GM12872 (cell line): ENCODE measurements around the gene TYRO3.

Experiments
- CTCF ChIP-seq: IDR thresholded peaks from 3 replicates; pipeline ENCODE4 v1.5.1; 2011; ENCODE audit warnings: low read depth, mild to moderate bottlenecking, low read length, moderate library complexity; ENCODE audit not compliant: insufficient read depth

The TYRO3 gene

GRCh38 chr15:41606997-41607396 is 48.0 kb downstream of the TYRO3 start:
- no peak for TF ChIP-seq CTCF

- no peak for TF ChIP-seq CTCF
Observed at GRCh38 chr15:41609123-41609522, 50.1 kb downstream of the TYRO3 start.

GRCh38 chr15:41610048-41610447 is 51.0 kb downstream of the TYRO3 start:
- no peak for TF ChIP-seq CTCF

GRCh38 chr15:41620536-41621199 is 61.7 kb downstream of the TYRO3 start:
- TF ChIP-seq CTCF: no peak

- no peak for TF ChIP-seq CTCF
Observed at GRCh38 chr15:41621200-41622193, 62.5 kb downstream of the TYRO3 start.

GRCh38 chr15:41622901-41623300 is 63.9 kb downstream of the TYRO3 start:
- no peak for TF ChIP-seq CTCF

- TF ChIP-seq CTCF: no peak
Observed at GRCh38 chr15:41627203-41627602, 68.2 kb downstream of the TYRO3 start.
